Measurements from ENCODE around the gene PPP1R13L. TPM values are rescaled to one million over a fixed set of nuclear protein-coding genes. Genes with fewer than 3 reads are reported as not detected.

The PPP1R13L gene
- total and polyA plus RNA-seq, 8 donors, result 12.9 to 51.4 (median 17.0) TPM

- H3K27me3 ChIP-seq, result peaks cover 0 to 42% of the 10 kb centered on the region in 2 donors
- no peak overlapping the region for H3K27ac ChIP-seq
- ATAC-seq (no peak), DNase-seq (no peak)
- no peaks in the 10 kb centered on the region for H3K4me1 ChIP-seq
- no peak for TF ChIP-seq CTCF (IDR thresholded peaks at IDR 0.05)
- H3K36me3 ChIP-seq, result peaks cover 0 to 33% of the 10 kb centered on the region in 2 donors
- no peak overlapping the region for H3K4me3 ChIP-seq
- intact Hi-C loops (cut with DNase I), result no loop called here
- no peaks in the 10 kb centered on the region for H3K9me3 ChIP-seq
Observed at GRCh38 chr19:45348367-45349125, 56.3 kb downstream of the PPP1R13L start.

GRCh38 chr19:45347570-45348366 lies 57.1 kb downstream of the PPP1R13L start:
- H3K27me3 ChIP-seq, result peaks cover 0 to 46% of the 10 kb centered on the region in 2 donors
- no peak for ATAC-seq
- TF ChIP-seq CTCF (IDR thresholded peaks at IDR 0.05), result no peak

GRCh38 chr19:45346449-45346848 lies 58.4 kb downstream of the PPP1R13L start:
- DNase-seq (no peak), ATAC-seq (no peak)
- intact Hi-C loops (cut with DNase I), result no loop called here
- H3K4me1 ChIP-seq, result no peaks in the 10 kb centered on the region
- H3K4me3 ChIP-seq, result no peak overlapping the region
- H3K36me3 ChIP-seq, result peaks cover 0 to 12% of the 10 kb centered on the region in 2 donors
- no peaks in the 10 kb centered on the region for H3K9me3 ChIP-seq
- H3K27ac ChIP-seq, result no peak overlapping the region
- no peak for TF ChIP-seq CTCF (IDR thresholded peaks at IDR 0.05)
- H3K27me3 ChIP-seq, result peaks cover 0 to 60% of the 10 kb centered on the region in 2 donors

More at GRCh38 chr19:45347570-45348366, 57.1 kb downstream of the PPP1R13L start:
- Histone ChIP-seq H3K9me3 (no peaks in the 10 kb centered on the region), H3K4me1 (no peaks in the 10 kb centered on the region), H3K27ac (no peak overlapping the region), H3K36me3 (peaks cover 0 to 25% of the 10 kb centered on the region in 2 donors), H3K4me3 (no peak overlapping the region)
- DNase-seq, result no peak
- intact Hi-C loops (cut with DNase I), result no loop called here

- H3K27ac ChIP-seq, result no peak overlapping the region
- ATAC-seq (no peak), DNase-seq (no peak)
- H3K4me1 ChIP-seq, result peaks cover 0 to 3% of the 10 kb centered on the region in 2 donors
- peaks cover 0 to 2% of the 10 kb centered on the region in 2 donors for H3K36me3 ChIP-seq
- intact Hi-C loops (cut with DNase I), result no loop called here
- H3K4me3 ChIP-seq, result no peak overlapping the region
- H3K9me3 ChIP-seq, result no peaks in the 10 kb centered on the region
- H3K27me3 ChIP-seq, result peaks cover 5 to 69% of the 10 kb centered on the region in 2 donors
- no peak for TF ChIP-seq CTCF (IDR thresholded peaks at IDR 0.05)
Observed at GRCh38 chr19:45345506-45345860, 59.4 kb downstream of the PPP1R13L start.
